ENCODE results near the gene PSMD14. TPM values are rescaled to one million over a fixed set of nuclear protein-coding genes. Genes with fewer than 3 reads are reported as not detected.

The PSMD14 gene
- total RNA-seq, 1 donor from 2014 or later, result 46.9 TPM

DNA sequence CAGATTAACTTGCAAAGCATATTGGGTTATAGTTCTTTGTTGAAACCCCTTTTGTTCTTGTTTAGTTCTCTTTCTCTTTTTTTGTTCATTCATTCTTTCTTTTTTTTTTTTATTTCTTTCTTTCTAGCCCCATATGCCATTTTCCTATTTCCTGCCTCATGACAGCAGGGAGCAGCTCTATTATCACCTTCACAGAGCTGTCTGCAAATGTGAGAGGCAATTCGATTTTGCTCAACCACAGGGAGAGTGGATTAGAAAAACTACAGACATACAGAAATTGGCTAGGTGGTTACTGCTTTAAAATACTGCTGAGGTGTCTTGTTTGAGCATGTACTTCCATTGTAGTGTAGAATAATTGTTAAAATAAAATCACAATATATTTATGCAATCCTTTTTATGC, 63.6 kb downstream of the PSMD14 start:
- no peak overlapping the region for H3K27ac Mint-ChIP-seq
- no peaks in the 10 kb centered on the region for H3K27me3 Mint-ChIP-seq (ENCODE audit: low read depth)
- H3K4me1 Mint-ChIP-seq, result peaks cover 2% of the 10 kb centered on the region
- H3K9me3 Mint-ChIP-seq, result no peaks in the 10 kb centered on the region
- H3K4me3 Mint-ChIP-seq, result no peak overlapping the region
- no peak for DNase-seq (ENCODE audit: low spot score in 2 of 2, unreplicated experiment in 2 of 2)
- H3K36me3 Mint-ChIP-seq, result peaks cover 18% of the 10 kb centered on the region
- TF ChIP-seq, protein P1, sequence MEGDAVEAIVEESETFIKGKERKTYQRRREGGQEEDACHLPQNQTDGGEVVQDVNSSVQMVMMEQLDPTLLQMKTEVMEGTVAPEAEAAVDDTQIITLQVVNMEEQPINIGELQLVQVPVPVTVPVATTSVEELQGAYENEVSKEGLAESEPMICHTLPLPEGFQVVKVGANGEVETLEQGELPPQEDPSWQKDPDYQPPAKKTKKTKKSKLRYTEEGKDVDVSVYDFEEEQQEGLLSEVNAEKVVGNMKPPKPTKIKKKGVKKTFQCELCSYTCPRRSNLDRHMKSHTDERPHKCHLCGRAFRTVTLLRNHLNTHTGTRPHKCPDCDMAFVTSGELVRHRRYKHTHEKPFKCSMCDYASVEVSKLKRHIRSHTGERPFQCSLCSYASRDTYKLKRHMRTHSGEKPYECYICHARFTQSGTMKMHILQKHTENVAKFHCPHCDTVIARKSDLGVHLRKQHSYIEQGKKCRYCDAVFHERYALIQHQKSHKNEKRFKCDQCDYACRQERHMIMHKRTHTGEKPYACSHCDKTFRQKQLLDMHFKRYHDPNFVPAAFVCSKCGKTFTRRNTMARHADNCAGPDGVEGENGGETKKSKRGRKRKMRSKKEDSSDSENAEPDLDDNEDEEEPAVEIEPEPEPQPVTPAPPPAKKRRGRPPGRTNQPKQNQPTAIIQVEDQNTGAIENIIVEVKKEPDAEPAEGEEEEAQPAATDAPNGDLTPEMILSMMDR (IDR thresholded peaks at IDR 0.05; ENCODE audit: unreplicated experiment), result no peak

GRCh38 chr2:161373942-161374341, 65.7 kb downstream of the PSMD14 start:
- no peaks in the 10 kb centered on the region for H3K27me3 Mint-ChIP-seq (ENCODE audit: low read depth)
- no peak for DNase-seq (ENCODE audit: low spot score in 2 of 2, unreplicated experiment in 2 of 2)
- H3K4me1 Mint-ChIP-seq, result peaks cover 2% of the 10 kb centered on the region
- no peaks in the 10 kb centered on the region for H3K9me3 Mint-ChIP-seq
- H3K4me3 Mint-ChIP-seq, result no peak overlapping the region
- no peak overlapping the region for H3K27ac Mint-ChIP-seq
- peaks cover 18% of the 10 kb centered on the region for H3K36me3 Mint-ChIP-seq
- TF ChIP-seq, protein P1 (IDR thresholded peaks at IDR 0.05; ENCODE audit: unreplicated experiment), result no peak

GRCh38 chr2:161374446-161374845, 66.2 kb downstream of the PSMD14 start:
- Mint-ChIP-seq H3K4me3 (no peak overlapping the region), H3K27ac (no peak overlapping the region), H3K27me3 (ENCODE audit: low read depth) (no peaks in the 10 kb centered on the region), H3K36me3 (peaks cover 16% of the 10 kb centered on the region), H3K4me1 (peaks cover 2% of the 10 kb centered on the region), H3K9me3 (no peaks in the 10 kb centered on the region)
- TF ChIP-seq, protein P1 (IDR thresholded peaks at IDR 0.05; ENCODE audit: unreplicated experiment), result no peak
- no peak for DNase-seq (ENCODE audit: low spot score in 2 of 2, unreplicated experiment in 2 of 2)

GRCh38 chr2:161379740-161380139, 71.5 kb downstream of the PSMD14 start:
- no peak overlapping the region for H3K27ac Mint-ChIP-seq
- no peaks in the 10 kb centered on the region for H3K4me1 Mint-ChIP-seq
- TF ChIP-seq, protein P1 (IDR thresholded peaks at IDR 0.05; ENCODE audit: unreplicated experiment), result no peak

DNA sequence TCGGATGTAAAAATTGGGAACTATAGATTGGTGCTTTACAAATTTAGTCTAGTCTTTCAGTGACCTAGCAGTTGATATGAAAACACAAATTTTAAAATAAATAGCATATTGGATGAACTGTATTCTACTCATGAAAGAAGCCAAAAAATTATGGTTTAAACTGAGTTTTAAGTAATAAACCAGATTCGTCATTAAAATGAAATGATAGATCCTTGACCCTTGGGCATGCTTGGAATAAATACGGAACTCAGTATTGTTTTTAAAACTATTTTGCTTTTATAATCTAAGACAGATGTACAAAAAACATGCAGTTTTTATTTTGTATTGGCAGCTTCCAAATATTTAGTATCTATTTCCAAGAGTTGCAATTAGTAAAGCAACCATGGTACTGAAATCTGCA, 73.3 kb downstream of the PSMD14 start:
- Mint-ChIP-seq H3K4me1 (no peaks in the 10 kb centered on the region), H3K27ac (no peak overlapping the region), H3K9me3 (no peaks in the 10 kb centered on the region), H3K36me3 (peaks cover 7% of the 10 kb centered on the region), H3K27me3 (ENCODE audit: low read depth) (no peaks in the 10 kb centered on the region), H3K4me3 (no peak overlapping the region)
- DNase-seq (ENCODE audit: low spot score in 2 of 2, unreplicated experiment in 2 of 2), result no peak
- TF ChIP-seq, protein P1 (IDR thresholded peaks at IDR 0.05; ENCODE audit: unreplicated experiment), result no peak

More at GRCh38 chr2:161379740-161380139, 71.5 kb downstream of the PSMD14 start:
- Mint-ChIP-seq H3K36me3 (peaks cover 6% of the 10 kb centered on the region), H3K27me3 (ENCODE audit: low read depth) (no peaks in the 10 kb centered on the region), H3K4me3 (no peak overlapping the region), H3K9me3 (no peaks in the 10 kb centered on the region)
- no peak for DNase-seq (ENCODE audit: low spot score in 2 of 2, unreplicated experiment in 2 of 2)

DNA sequence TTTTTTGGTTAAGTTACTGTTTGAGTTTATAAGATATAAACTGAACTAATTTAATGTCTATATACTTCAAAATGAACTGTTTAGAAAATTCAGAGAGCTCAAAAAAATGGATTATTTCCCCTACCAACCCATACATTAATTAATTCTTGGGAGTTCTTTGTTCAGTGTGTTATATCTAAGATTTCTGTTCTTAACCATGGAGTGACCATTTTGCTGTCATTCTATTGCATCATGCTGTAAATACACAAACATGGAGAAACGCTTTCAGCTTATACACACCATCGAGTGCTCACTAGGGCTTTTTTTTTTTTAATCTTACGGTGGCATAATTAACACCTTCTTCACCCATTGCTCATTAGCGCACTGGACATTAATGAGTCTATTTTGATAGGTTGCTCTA, 74.5 kb downstream of the PSMD14 start:
- no peaks in the 10 kb centered on the region for H3K9me3 Mint-ChIP-seq
- H3K4me1 Mint-ChIP-seq, result no peaks in the 10 kb centered on the region
- DNase-seq (ENCODE audit: low spot score in 2 of 2, unreplicated experiment in 2 of 2), result no peak
- TF ChIP-seq, protein P1 (IDR thresholded peaks at IDR 0.05; ENCODE audit: unreplicated experiment), result no peak
- no peaks in the 10 kb centered on the region for H3K27me3 Mint-ChIP-seq (ENCODE audit: low read depth)
- no peak overlapping the region for H3K27ac Mint-ChIP-seq
- peaks cover 5% of the 10 kb centered on the region for H3K36me3 Mint-ChIP-seq
- H3K4me3 Mint-ChIP-seq, result no peak overlapping the region
